ENCODE results near the gene MYO1D. TPM values are rescaled to one million over a fixed set of nuclear protein-coding genes. Genes with fewer than 3 reads are reported as not detected.

MYO1D gene
- total RNA-seq, 1 experiment from 2014 or later: 40.8 TPM

GRCh38 chr17:32484041-32484461 lies 392.9 kb downstream of the MYO1D start:
- Histone ChIP-seq H3K27me3 (ENCODE audit: insufficient read depth, low read depth) (no peaks in the 10 kb centered on the region), H3F3A (ENCODE audit: insufficient read depth, low read depth) (peaks cover 54% of the 10 kb centered on the region), H3K9me3 (ENCODE audit: insufficient read depth, low read depth) (no peaks in the 10 kb centered on the region), H2AFZ (no peak overlapping the region), H3K79me2 (ENCODE audit: low read depth) (no peaks in the 10 kb centered on the region), H3K9me2 (ENCODE audit: insufficient read depth) (no peaks in the 10 kb centered on the region), H3K4me2 (no peak overlapping the region), H3K27ac (no peak overlapping the region), H3K4me1 (replicated peaks; ENCODE audit: insufficient read depth) (peaks cover 8% of the 10 kb centered on the region; the same call in 1 of the 2 replicates), H3K4me3 (no peak overlapping the region), H4K20me1 (ENCODE audit: insufficient read depth) (peaks cover 10% of the 10 kb centered on the region; the same call in 1 of the 2 replicates), H3K36me3 (ENCODE audit: low read depth) (peaks cover 13% of the 10 kb centered on the region)
- POLR2A ChIA-PET (ENCODE audit: unreplicated experiment): interaction anchor here (0.5 kb wide), 1 partner anchor 266 kb away, joined by 6 read pairs; no protein-coding TSS in a partner anchor
- no peak for DNase-seq
- TF ChIP-seq CTCF (conservative IDR thresholded peaks at IDR 0.05) (no peak), EZH2 (IDR thresholded peaks at IDR 0.05; ENCODE audit: low read depth) (no peak)
- BruUV-seq (replicated peaks): no TSS peak
- intact Hi-C loops (cut with micrococcal nuclease; ENCODE audit: unreplicated experiment): no loop called here
- CTCF ChIA-PET: interaction anchor here (1.1 to 1.2 kb wide), 2 partner anchors 67 to 175 kb away, joined by 3 read pairs; no protein-coding TSS in a partner anchor

- Histone ChIP-seq H3K27ac (no peak overlapping the region), H3K9me2 (ENCODE audit: insufficient read depth) (no peaks in the 10 kb centered on the region), H3K36me3 (ENCODE audit: low read depth) (peaks cover 16% of the 10 kb centered on the region), H3K4me3 (no peak overlapping the region), H3F3A (ENCODE audit: insufficient read depth, low read depth) (peaks cover 54% of the 10 kb centered on the region), H3K27me3 (ENCODE audit: insufficient read depth, low read depth) (no peaks in the 10 kb centered on the region), H3K79me2 (ENCODE audit: low read depth) (no peaks in the 10 kb centered on the region), H4K20me1 (ENCODE audit: insufficient read depth) (peaks cover 10% of the 10 kb centered on the region; the same call in 1 of the 2 replicates), H2AFZ (no peak overlapping the region), H3K9me3 (ENCODE audit: insufficient read depth, low read depth) (no peaks in the 10 kb centered on the region), H3K4me1 (replicated peaks; ENCODE audit: insufficient read depth) (peaks cover 8% of the 10 kb centered on the region; the same call in 1 of the 2 replicates), H3K4me2 (no peak overlapping the region)
- CTCF ChIA-PET: interaction anchor here (1.1 to 1.2 kb wide), 3 partner anchors 68 to 394 kb away, joined by 3 read pairs; no protein-coding TSS in a partner anchor
- TF ChIP-seq EZH2 (IDR thresholded peaks at IDR 0.05; ENCODE audit: low read depth): no peak
- peak; percentile 61; the same call in 1 of the 2 replicates for TF ChIP-seq CTCF (conservative IDR thresholded peaks at IDR 0.05)
- POLR2A ChIA-PET (ENCODE audit: unreplicated experiment): no interaction called here
- intact Hi-C loops (cut with micrococcal nuclease; ENCODE audit: unreplicated experiment): loop anchor here (1.0 kb wide), 2 partner anchors 126 to 272 kb away; no protein-coding TSS in a partner anchor
- no TSS peak for BruUV-seq (replicated peaks)
- peak; percentile 37 to 53 for DNase-seq
Measured at GRCh38 chr17:32483451-32484019, 393.4 kb downstream of the MYO1D start.

GRCh38 chr17:32482568-32483320 lies 394.2 kb downstream of the MYO1D start:
- no peaks in the 10 kb centered on the region for H3K27me3 ChIP-seq (ENCODE audit: insufficient read depth, low read depth)
- ChIA-PET CTCF (interaction anchor here (1.1 kb wide), 2 partner anchors 68 to 395 kb away, joined by 3 read pairs; no protein-coding TSS in a partner anchor), POLR2A (ENCODE audit: unreplicated experiment) (no interaction called here)
- H3K9me3 ChIP-seq (ENCODE audit: insufficient read depth, low read depth): no peaks in the 10 kb centered on the region
- H3K79me2 ChIP-seq (ENCODE audit: low read depth): no peaks in the 10 kb centered on the region
- no peak overlapping the region for H3K4me2 ChIP-seq
- peaks cover 22% of the 10 kb centered on the region for H3K36me3 ChIP-seq (ENCODE audit: low read depth)
- intact Hi-C loops (cut with micrococcal nuclease; ENCODE audit: unreplicated experiment): loop anchor here (1.0 kb wide), 2 partner anchors 127 to 273 kb away; no protein-coding TSS in a partner anchor
- peaks cover 3% of the 10 kb centered on the region; the same call in 1 of the 2 replicates for H3K4me1 ChIP-seq (replicated peaks; ENCODE audit: insufficient read depth)
- peaks cover 54% of the 10 kb centered on the region for H3F3A ChIP-seq (ENCODE audit: insufficient read depth, low read depth)
- TF ChIP-seq CTCF (conservative IDR thresholded peaks at IDR 0.05): no peak
- TF ChIP-seq EZH2 (IDR thresholded peaks at IDR 0.05; ENCODE audit: low read depth): no peak
- no peak overlapping the region for H3K4me3 ChIP-seq
- H3K9me2 ChIP-seq (ENCODE audit: insufficient read depth): no peaks in the 10 kb centered on the region
- no peak for DNase-seq
- BruUV-seq (replicated peaks): no TSS peak
- peaks cover 16% of the 10 kb centered on the region; the same call in 1 of the 2 replicates for H4K20me1 ChIP-seq (ENCODE audit: insufficient read depth)
- no peak overlapping the region for H2AFZ ChIP-seq
- no peak overlapping the region for H3K27ac ChIP-seq
